ENCODE results near the gene SPATC1L.

The SPATC1L gene

GRCh38 chr21:46215436-46216131, 31.3 kb upstream of the SPATC1L start:
- DNase-seq (ENCODE audit: low read depth), result no peak

- no peak for DNase-seq (ENCODE audit: low read depth)
These were observed 30.4 kb upstream of the SPATC1L start for GRCh38 chr21:46214478-46215340.

GRCh38 chr21:46213620-46214286, 29.5 kb upstream of the SPATC1L start:
- no peak for DNase-seq (ENCODE audit: low read depth)

- DNase-seq (ENCODE audit: low read depth), result no peak
These were observed 28.6 kb upstream of the SPATC1L start for GRCh38 chr21:46212721-46213484.

- no peak for DNase-seq (ENCODE audit: low read depth)
These were observed 27.8 kb upstream of the SPATC1L start for GRCh38 chr21:46211786-46212720.

GRCh38 chr21:46211376-46211775, 27.1 kb upstream of the SPATC1L start:
- no peak for DNase-seq (ENCODE audit: low read depth)

- DNase-seq (ENCODE audit: low read depth), result no peak
These were observed 26.3 kb upstream of the SPATC1L start for GRCh38 chr21:46210378-46211136.

GRCh38 chr21:46208761-46209721, 24.8 kb upstream of the SPATC1L start:
- DNase-seq (ENCODE audit: low read depth), result no peak

- DNase-seq (ENCODE audit: low read depth), result no peak
These were observed 23.8 kb upstream of the SPATC1L start for GRCh38 chr21:46207920-46208591.

GRCh38 chr21:46207006-46207919, 23.0 kb upstream of the SPATC1L start:
- DNase-seq (ENCODE audit: low read depth), result no peak

GRCh38 chr21:46206163-46207005, 22.1 kb upstream of the SPATC1L start:
- no peak for DNase-seq (ENCODE audit: low read depth)

- DNase-seq (ENCODE audit: low read depth), result no peak
These were observed 21.5 kb upstream of the SPATC1L start for GRCh38 chr21:46205766-46206162.

- no peak for DNase-seq (ENCODE audit: low read depth)
These were observed 20.9 kb upstream of the SPATC1L start for GRCh38 chr21:46205166-46205565.

GRCh38 chr21:46203203-46203600, 18.9 kb upstream of the SPATC1L start:
- no peak for DNase-seq (ENCODE audit: low read depth)

- DNase-seq (ENCODE audit: low read depth), result no peak
These were observed 18.4 kb upstream of the SPATC1L start for GRCh38 chr21:46202592-46203202.

All from activated T-cell treated with anti-CD3 and anti-CD28 coated beads for 24 hours (primary cell).